ENCODE data around the gene LCNL1.

DNA sequence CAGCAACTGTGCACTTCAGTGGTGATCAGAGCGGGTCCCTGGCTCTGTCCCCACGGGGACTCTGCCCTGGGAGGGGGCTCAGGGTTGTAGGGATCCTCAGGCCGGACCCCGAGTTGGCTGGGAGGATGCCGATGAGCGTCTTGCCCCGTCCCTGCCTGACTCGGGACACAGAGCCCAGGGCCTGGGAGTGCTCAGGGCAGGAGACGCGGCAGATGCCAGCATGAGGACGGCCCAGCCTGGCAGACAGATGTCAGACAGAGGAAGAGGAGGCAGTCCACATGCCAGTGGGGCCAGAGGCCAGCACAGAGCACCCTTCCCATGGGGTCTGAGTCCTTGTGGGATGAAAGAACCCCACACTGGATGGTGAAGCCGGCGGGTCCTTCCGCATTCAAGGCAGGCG, 19.5 kb upstream of the LCNL1 start:
- no peak for TF ChIP-seq POLR2A (IDR thresholded peaks at IDR 0.05)
- TF ChIP-seq CTCF (IDR thresholded peaks at IDR 0.05): no peak
